Heart right ventricle (tissue), 16 donors: ENCODE results near the gene FOXD4L3. TPM values are rescaled to one million over a fixed set of nuclear protein-coding genes. Genes with fewer than 3 reads are reported as not detected.
A peak's percentile ranks its signal among the peaks of the same experiment; 100 is the strongest.
"Not testable (repeated sequence)": the region's sequence is repeated elsewhere in the genome, so short reads cannot be mapped to it uniquely, and the experiment has no call there.

ENCODE experiments used
- ATAC-seq, 8 donors: fragments of 200-7000 bp; cut with Tn5 transposase; one replicate each; pipeline ENCODE4 v1.9.1; 2020; ENCODE audit warnings: mild to moderate bottlenecking in 8 of 8, moderate library complexity in 8 of 8, moderate number of reproducible peaks in 1 of 8
- DNase-seq, 2 donors: peaks; one replicate each; pipeline ENCODE4 v3.0.0-alpha.2; 2020
- H3K27ac ChIP-seq, 10 donors: fragments of 200-600 bp; sonication (generic) in 2 of 10; one replicate each; pipeline versions ENCODE4 v1.5.0 to v1.8.0; 2020 to 2022; ENCODE audit warnings: mild to moderate bottlenecking in 3 of 10
- H3K27me3 ChIP-seq, 7 donors: fragments of 200-600 bp; one replicate each; pipeline ENCODE4 v1.8.0; 2021 to 2022; ENCODE audit warnings: mild to moderate bottlenecking in 2 of 7
- H3K36me3 ChIP-seq, 9 donors: fragments of 200-600 bp; sonication (generic) in 1 of 9; one replicate each; pipeline versions ENCODE4 v1.5.0 to v1.8.0; 2020 to 2022; ENCODE audit warnings: mild to moderate bottlenecking in 2 of 9
- H3K4me1 ChIP-seq, 9 donors: fragments of 200-600 bp; sonication (generic) in 1 of 9; one replicate each; pipeline versions ENCODE4 v1.5.0 to v1.8.0; 2020 to 2022; ENCODE audit warnings: mild to moderate bottlenecking in 4 of 9
- H3K4me3 ChIP-seq, 10 donors: fragments of 200-600 bp; sonication (generic) in 2 of 10; one replicate each; pipeline versions ENCODE4 v1.5.0 to v1.8.0; 2020 to 2022; ENCODE audit warnings: mild to moderate bottlenecking in 7 of 10, moderate library complexity in 2 of 10
- H3K9me3 ChIP-seq, 11 donors: fragments of 200-600 bp in 10 of 11; sonication (generic) in 2 of 11; one replicate each; pipeline versions ENCODE4 v1.5.0 to v1.8.0; 2013 to 2022; ENCODE audit warnings: mild to moderate bottlenecking in 2 of 11, control low read depth in 1 of 11, moderate library complexity in 1 of 11
- WGBS, 2 donors: extraction: QIAGEN DNeasy Blood & Tissue Kit; methylation state at CpG; one replicate each; pipeline ENCODE4 v1.1.7; 2013; ENCODE audit warnings: inconsistent platforms in 1 of 2; 5-methylcytosine and 5-hydroxymethylcytosine counted together
- intact Hi-C, 10 donors: fragments of 100-400 bp; cut with DNase I; formaldehyde crosslinking; loops; one replicate each; pipeline versions ENCODE4 v1.11.1 to v1.14.2; 2022
- polyA plus RNA-seq, 2 donors: library from polyadenylated mRNA; stranded (reverse); fragments of 200-250 nt; gene quantifications; one replicate each; pipeline ENCODE4 v1.2.3, GENCODE V29; 2013
- total RNA-seq, 10 donors: library from RNA; stranded (reverse); fragmentation: NEBNext Ultra II Directional in 3 of 10; extraction: Animal tissue kit (Norgen Biotek cat#: 25700) in 3 of 10; gene quantifications; one replicate each; pipeline versions ENCODE4 v1.2.1 to v1.2.4, GENCODE V29; 2021 to 2023
- donor health status: Arrhythmogenic right ventricular cardiomyopathy.
- donor health status: ischemic (EF 13 %, LVEDD 7.1; RV severe dilation, severe dysfunction).
- donor health status: healthy with polysubstance abuse.
- donor health status: DM: no; HTN: yes; CAD: no.
- donor health status: DM: no; HTN: no; CAD: no.
- donor health status: ischemic (EF 25% LVEDD 6.9; RV normal size, moderate dysfunction).
- donor health status: ischemic (EF 25% LVEDD 5.7; RV mildly dilated, moderate dysfunction).
- donor health status: healthy.
- donor health status: DM: yes; HTN: yes; CAD: no.
- donor health status: Ischemic cardiomyopathy.
- donor health status: ischemic (EF 35%, LVEDD 5.7; RV mildly dilated, moderate dysfunction).
- donor health status: nonischemic (EF 11% LVEDD 7.7; RV severe dilation, severe dysfunction).
- donor health status: DM: yes; HTN: yes; CAD: no.
- donor health status: PGD.
- donor health status: ischemic (EF 29% LVEDD 5.4; RV normal size, mild dysfunction).
- donor health status: nonischemic (EF 23%, LVEDD 6.1; RV moderate dilation, normal function).

FOXD4L3 gene
- total and polyA plus RNA-seq, 12 donors: not detected

- H3K4me1 ChIP-seq, H3K36me3 ChIP-seq, ATAC-seq, H3K27ac ChIP-seq, H3K27me3 ChIP-seq, H3K4me3 ChIP-seq, intact Hi-C loops, DNase-seq, H3K9me3 ChIP-seq: not testable (repeated sequence)
- WGBS, 2 donors: 46 to 75% methylated on average over 2 to 9 of the region's 24 CpGs
These were observed 21.1 kb downstream of the FOXD4L3 start for GRCh38 chr9:68323749-68324148.

GRCh38 chr9:68324518-68324917 is 21.9 kb downstream of the FOXD4L3 start:
- H3K27ac ChIP-seq, H3K27me3 ChIP-seq, H3K36me3 ChIP-seq, DNase-seq, H3K9me3 ChIP-seq, H3K4me3 ChIP-seq, intact Hi-C loops, H3K4me1 ChIP-seq: not testable (repeated sequence)
- ATAC-seq: peak in 3 of 8 donors; percentile 26 to 37 (median 28)
- WGBS, 2 donors: 3 to 14% methylated on average over 5 to 6 of the region's 20 CpGs

GRCh38 chr9:68329106-68329505 is 26.4 kb downstream of the FOXD4L3 start:
- not testable (repeated sequence) for H3K4me3 ChIP-seq, H3K36me3 ChIP-seq
- 80 to 84% methylated on average over 2 of the region's 4 CpGs for WGBS, 2 donors

GRCh38 chr9:68330531-68331173 is 28.0 kb downstream of the FOXD4L3 start:
- ATAC-seq, H3K36me3 ChIP-seq, H3K27me3 ChIP-seq, H3K4me3 ChIP-seq, DNase-seq, H3K27ac ChIP-seq, H3K9me3 ChIP-seq, intact Hi-C loops, H3K4me1 ChIP-seq: not testable (repeated sequence)
- 87 to 93% methylated on average over 7 of the region's 11 CpGs for WGBS, 2 donors

More at GRCh38 chr9:68329106-68329505, 26.4 kb downstream of the FOXD4L3 start:
- H3K4me1 ChIP-seq, H3K9me3 ChIP-seq, intact Hi-C loops, DNase-seq, H3K27me3 ChIP-seq, H3K27ac ChIP-seq, ATAC-seq: not testable (repeated sequence)

- ATAC-seq: not testable (repeated sequence)
These were observed 29.5 kb downstream of the FOXD4L3 start for GRCh38 chr9:68332122-68332521.

GRCh38 chr9:68335935-68336334 is 33.3 kb downstream of the FOXD4L3 start:
- WGBS, 2 donors: 86 to 92% methylated on average over 2 of the region's 3 CpGs
- H3K4me3 ChIP-seq, H3K36me3 ChIP-seq, H3K4me1 ChIP-seq, ATAC-seq, intact Hi-C loops, H3K9me3 ChIP-seq, DNase-seq, H3K27me3 ChIP-seq, H3K27ac ChIP-seq: not testable (repeated sequence)

More at GRCh38 chr9:68332122-68332521, 29.5 kb downstream of the FOXD4L3 start:
- H3K36me3 ChIP-seq, H3K9me3 ChIP-seq, H3K4me1 ChIP-seq, intact Hi-C loops, H3K27ac ChIP-seq, DNase-seq, H3K4me3 ChIP-seq, H3K27me3 ChIP-seq: not testable (repeated sequence)
- WGBS, 2 donors: 70 to 100% methylated on average over 1 of the region's 1 CpG

- H3K9me3 ChIP-seq, H3K4me3 ChIP-seq, H3K27ac ChIP-seq, H3K4me1 ChIP-seq, DNase-seq, H3K27me3 ChIP-seq, intact Hi-C loops, H3K36me3 ChIP-seq: not testable (repeated sequence)
- peak in 4 of 8 donors; percentile 28 to 51 (median 41) for ATAC-seq
- 65 to 70% methylated on average over 4 of the region's 10 CpGs for WGBS, 2 donors
These were observed 34.1 kb downstream of the FOXD4L3 start for GRCh38 chr9:68336639-68337339.

GRCh38 chr9:68338000-68338399 is 35.3 kb downstream of the FOXD4L3 start:
- H3K4me3 ChIP-seq, H3K36me3 ChIP-seq, H3K27ac ChIP-seq, DNase-seq, H3K9me3 ChIP-seq, H3K4me1 ChIP-seq, intact Hi-C loops, H3K27me3 ChIP-seq, ATAC-seq: not testable (repeated sequence)
- 91 to 94% methylated on average over 7 of the region's 7 CpGs for WGBS, 2 donors
